HepG2 (cell line): Measurements from ENCODE around the gene FOXN3. TPM values are rescaled to one million over a fixed set of nuclear protein-coding genes. Genes with fewer than 3 reads are reported as not detected.

ENCODE experiments used
- ATAC-seq: fragments of 200-7000 bp; cut with Tn5 transposase; 3 replicates; pipeline ENCODE4 v1.9.1; 2020; ENCODE audit warnings: mild to moderate bottlenecking, moderate library complexity
- BruUV-seq: library from RNA; stranded (reverse); fragments of 400-500 nt; replicated peaks from 2 replicates; lab custom pipeline; 2021; lab: Mats Ljungman, UMichigan
- CTCF ChIA-PET: fragments of 300-600 bp; formaldehyde crosslinking; extraction: SDS; loops from one replicate; lab custom pipeline; 2021; ENCODE audit warnings: low total read pairs, inconsistent platforms, low intra/inter-chr PET ratio; lab: Yijun Ruan, JAX
- POLR2A ChIA-PET: fragments of 350-600 bp; sonication (Branson Sonifier 250); formaldehyde crosslinking; loops from one replicate; lab custom pipeline; 2020; ENCODE audit warnings: antibody characterized with exemption, inconsistent platforms; lab: Yijun Ruan, JAX
- DNase-seq: peaks from one replicate; pipeline ENCODE4 v3.0.0-alpha.2; 2015; ENCODE audit warnings: low spot score
- FAIRE-seq: peaks from 3 replicates; lab custom pipeline; 2011; peaks lifted over from hg19 to GRCh38; lab: Jason Lieb, UNC
- H2AFZ ChIP-seq: one replicate; pipeline ENCODE4 v1.6.1; 2011; ENCODE audit warnings: low read length, inconsistent platforms
- H3K27ac ChIP-seq: fragments of 300-600 bp; 3 replicates; pipeline ENCODE4 v1.8.0; 2011; ENCODE audit warnings: mixed run types, mild to moderate bottlenecking, mixed read lengths, low read length, inconsistent platforms; ENCODE audit not compliant: insufficient read depth; ENCODE audit errors: extremely low read length
- H3K27me3 ChIP-seq, 2 experiments: fragments of 200-600 bp in 1 of 2; 2 replicates in 1 of 2; 3 replicates in 1 of 2; pipeline versions ENCODE4 v1.6.0 to v1.8.0; 2011; ENCODE audit warnings: low read length in 2 of 2, mild to moderate bottlenecking in 2 of 2, moderate library complexity in 2 of 2, inconsistent platforms in 1 of 2; ENCODE audit not compliant: insufficient read depth in 2 of 2, control insufficient read depth in 1 of 2
- H3K36me3 ChIP-seq, 2 experiments: fragments of 200-600 bp in 1 of 2; replicated peaks in 1 of 2; 2 replicates in 1 of 2; 3 replicates in 1 of 2; pipeline versions ENCODE4 v1.5.1 to v1.8.0; 2011; ENCODE audit warnings: low read length in 2 of 2, inconsistent platforms in 1 of 2; ENCODE audit not compliant: insufficient read depth in 2 of 2, control insufficient read depth in 1 of 2
- H3K4me1 ChIP-seq: 2 replicates; pipeline ENCODE4 v1.5.1; 2012; ENCODE audit warnings: low read length, inconsistent platforms; ENCODE audit not compliant: insufficient read depth
- H3K4me2 ChIP-seq: 2 replicates; pipeline ENCODE4 v1.6.0; 2011; ENCODE audit warnings: low read depth, low read length, inconsistent platforms
- H3K4me3 ChIP-seq, 3 experiments: fragments of 200-600 bp in 1 of 3; sonication (generic), shearing (Covaris generic) in 1 of 3; replicated peaks in 1 of 3; 2 replicates each; pipeline ENCODE4 v1.5.1; 2011 to 2016; ENCODE audit warnings: low read length in 3 of 3, inconsistent platforms in 2 of 3, low read depth in 2 of 3, mild to moderate bottlenecking in 2 of 3, control low read depth in 1 of 3, mixed read lengths in 1 of 3; ENCODE audit not compliant: insufficient read depth in 1 of 3
- H3K79me2 ChIP-seq: one replicate; pipeline ENCODE4 v1.6.1; 2011; ENCODE audit warnings: low read length, inconsistent platforms; ENCODE audit not compliant: insufficient read depth
- H3K9ac ChIP-seq: 2 replicates; pipeline ENCODE4 v1.6.0; 2011; ENCODE audit warnings: mild to moderate bottlenecking, low read depth, low read length, inconsistent platforms; ENCODE audit not compliant: insufficient read depth
- H3K9me3 ChIP-seq: 2 replicates; pipeline ENCODE4 v1.5.1; 2012; ENCODE audit warnings: mild to moderate bottlenecking, low read length
- H4K20me1 ChIP-seq: 2 replicates; pipeline ENCODE4 v1.6.0; 2011; ENCODE audit warnings: inconsistent platforms, mild to moderate bottlenecking, low read length, moderate library complexity; ENCODE audit not compliant: insufficient read depth
- ARID2 ChIP-seq: sonication (generic); formaldehyde crosslinking; IDR thresholded peaks from 2 replicates; pipeline ENCODE4 v1.8.1; 2022; ENCODE audit warnings: mild to moderate bottlenecking, missing genetic modification reagents, borderline replicate concordance
- ATF5 ChIP-seq: sonication (generic); formaldehyde crosslinking; IDR thresholded peaks from 2 replicates; pipeline ENCODE4 v1.4.0; 2020; ENCODE audit warnings: mild to moderate bottlenecking, low read depth, missing genetic modification reagents
- EZH2 ChIP-seq: conservative IDR thresholded peaks from 2 replicates; pipeline ENCODE4 v1.6.1; 2012; ENCODE audit warnings: mild to moderate bottlenecking, low read depth, low read length, moderate library complexity
- HOMEZ ChIP-seq: IDR thresholded peaks from 2 replicates; pipeline ENCODE4 v1.6.1; 2016; ENCODE audit warnings: low read depth
- MED13 ChIP-seq: sonication (generic); formaldehyde crosslinking; IDR thresholded peaks from 2 replicates; pipeline ENCODE4 v1.5.0; 2020; ENCODE audit warnings: missing genetic modification reagents
- PHF21A ChIP-seq: sonication (generic); formaldehyde crosslinking; IDR thresholded peaks from 2 replicates; pipeline ENCODE4 v1.5.0; 2020; ENCODE audit warnings: mild to moderate bottlenecking, missing genetic modification reagents
- POLR2A ChIP-seq, 2 experiments: IDR thresholded peaks; 2 replicates each; pipeline ENCODE4 v1.6.1; 2011; ENCODE audit warnings: low read depth in 2 of 2, low read length in 2 of 2, mild to moderate bottlenecking in 1 of 2, moderate library complexity in 1 of 2; ENCODE audit not compliant: insufficient read depth in 1 of 2
- ZBTB40 ChIP-seq, 2 experiments: fragments of 450-650 bp in 1 of 2; sonication (generic) in 1 of 2; formaldehyde crosslinking in 1 of 2; IDR thresholded peaks; 2 replicates each; pipeline versions ENCODE4 v1.6.1 to v1.8.0; 2016 to 2022; ENCODE audit warnings: antibody characterized with exemption in 1 of 2, mild to moderate bottlenecking in 1 of 2, missing genetic modification reagents in 1 of 2
- ZFP1 ChIP-seq: IDR thresholded peaks from 2 replicates; pipeline ENCODE4 v1.6.1; 2016
- ZNF20 ChIP-seq: sonication (generic); formaldehyde crosslinking; IDR thresholded peaks from 2 replicates; pipeline ENCODE4 v1.4.0; 2020; ENCODE audit warnings: mild to moderate bottlenecking, moderate library complexity, missing genetic modification reagents
- WGBS: methylation state at CpG from one replicate; pipeline ENCODE4 v1.1.6; 2017; ENCODE audit warnings: low lambda C conversion rate; 5-methylcytosine and 5-hydroxymethylcytosine counted together
- in situ Hi-C: cut with HindIII; loops from 2 replicates; pipeline ENCODE4 v1.10.0; 2017; ENCODE audit warnings: low pct_unique_long_range_greater_than_20kb; ENCODE audit not compliant: extremely low pct_ligation_motif_present
- intact Hi-C: fragments of 100-400 bp; cut with micrococcal nuclease; formaldehyde crosslinking; loops from one replicate; pipeline ENCODE4 v1.10.0; 2022; ENCODE audit not compliant: unreplicated experiment
- polyA plus RNA-seq, 8 experiments: library from polyadenylated mRNA; depleted of rRNA in 3 of 8; stranded (reverse) in 7 of 8; unstranded in 1 of 8; fragments of >200 nt; fragmentation: Illumina TruSeq in 4 of 8; extraction: Trizol in 4 of 8; gene quantifications; 2 replicates each; pipeline versions ENCODE4 v1.2.1 to v1.2.3, GENCODE V29; 2011 to 2016; ENCODE audit warnings: low read depth in 4 of 8, missing spikeins in 1 of 8, mixed read lengths in 1 of 8; ENCODE audit not compliant: insufficient read depth in 1 of 8
- total RNA-seq, 5 experiments: library from RNA; depleted of rRNA; stranded (reverse); fragments of >200 nt; fragmentation: Illumina TruSeq; extraction: Trizol; gene quantifications; 2 replicates each; pipeline ENCODE4 v1.2.3, GENCODE V29; 2016; ENCODE audit warnings: low read depth in 1 of 5
- TF ChIP-seq, protein P1 (sequence below): sonication (generic); formaldehyde crosslinking; IDR thresholded peaks from 2 replicates; pipeline ENCODE4 v1.4.0; 2020; ENCODE audit warnings: missing genetic modification reagents

The FOXN3 gene
- total and polyA plus RNA-seq, 2 of the 13 experiments (the other 11 are each of a cell fraction or from before 2014, with no cell fraction given) = 32.4 to 70.2 TPM

DNA sequence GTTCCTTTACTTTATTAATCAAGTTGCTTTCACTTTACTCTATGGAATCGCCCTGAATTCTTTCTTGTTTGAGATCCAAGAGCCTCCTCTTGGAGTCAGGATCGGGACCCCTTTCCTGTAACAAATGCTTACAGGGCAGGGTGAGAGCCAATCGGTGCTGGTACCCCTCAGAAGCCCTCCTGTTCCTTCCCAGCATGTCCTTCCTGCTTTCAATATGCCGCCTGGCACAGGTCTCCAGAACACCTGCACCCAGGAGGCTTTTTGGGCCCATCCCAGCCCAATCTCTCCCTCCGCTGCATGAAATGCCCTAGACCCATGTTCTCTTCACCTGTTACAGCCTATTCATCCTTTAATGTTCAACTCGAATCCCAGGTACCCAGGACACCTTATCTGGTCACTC, 122.2 kb downstream of the FOXN3 start:
- H2AFZ ChIP-seq = no peak overlapping the region
- H3K4me2 ChIP-seq = no peak overlapping the region
- FAIRE-seq (no peak), DNase-seq (no peak), ATAC-seq (no peak)
- H3K79me2 ChIP-seq = peaks cover 41% of the 10 kb centered on the region
- peaks cover 34% of the 10 kb centered on the region for H3K4me1 ChIP-seq
- CTCF ChIA-PET = no interaction called here
- no peaks in the 10 kb centered on the region for H3K9me3 ChIP-seq
- intact Hi-C loops (no loop called here), in situ Hi-C loops (no loop called here)
- H3K27ac ChIP-seq = no peak overlapping the region
- 98% methylated on average over 6 of the region's 6 CpGs for WGBS
- peaks cover 14% of the 10 kb centered on the region; the same call in 1 of the 2 replicates for H4K20me1 ChIP-seq
- BruUV-seq = no TSS peak
- H3K36me3 ChIP-seq = peaks cover 23 to 62% of the 10 kb centered on the region in 2 experiments
- no peaks in the 10 kb centered on the region for H3K27me3 ChIP-seq
- POLR2A ChIA-PET = no interaction called here
- no peak overlapping the region for H3K9ac ChIP-seq
- H3K4me3 ChIP-seq = no peak overlapping the region
- no peak for TF ChIP-seq MED13 (CRISPR knock-in tag)
- no peak for TF ChIP-seq ZNF20 (CRISPR knock-in tag)
- TF ChIP-seq EZH2 = no peak
- TF ChIP-seq ZBTB40 (IDR thresholded peaks at IDR 0.05) = no peak
- no peak for TF ChIP-seq ZBTB40 (CRISPR knock-in tag; IDR thresholded peaks at IDR 0.05)
- TF ChIP-seq ARID2 (CRISPR knock-in tag) = no peak
- no peak for TF ChIP-seq ZFP1 (CRISPR knock-in tag)
- TF ChIP-seq PHF21A = no peak
- TF ChIP-seq, protein P1, sequence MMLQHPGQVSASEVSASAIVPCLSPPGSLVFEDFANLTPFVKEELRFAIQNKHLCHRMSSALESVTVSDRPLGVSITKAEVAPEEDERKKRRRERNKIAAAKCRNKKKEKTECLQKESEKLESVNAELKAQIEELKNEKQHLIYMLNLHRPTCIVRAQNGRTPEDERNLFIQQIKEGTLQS (CRISPR knock-in tag) = no peak
- no peak for TF ChIP-seq ATF5 (CRISPR knock-in tag)
- no peak for TF ChIP-seq POLR2A (IDR thresholded peaks at IDR 0.05; ENCODE audit: insufficient read depth in 1 of 2, low read depth in 2 of 2, low read length in 2 of 2)
- no peak for TF ChIP-seq HOMEZ (CRISPR knock-in tag)
